Upper lobe of left lung (tissue), 6 donors: ENCODE measurements around the gene FOXA2. TPM values are rescaled to one million over a fixed set of nuclear protein-coding genes. Genes with fewer than 3 reads are reported as not detected.
A peak's percentile ranks its signal among the peaks of the same experiment; 100 is the strongest.

Experiments used
- ATAC-seq, 2 donors: fragments of 200-7000 bp; cut with Tn5 transposase; one replicate each; pipeline ENCODE4 v1.9.1; 2022; ENCODE audit warnings: mild to moderate bottlenecking in 2 of 2, moderate library complexity in 2 of 2; ENCODE audit not compliant: low FRiP score in 2 of 2
- DNase-seq, 2 donors: peaks; one replicate each; pipeline ENCODE4 v3.0.0-alpha.2; 2019 to 2020
- H3K27ac ChIP-seq, 4 donors: fragments of 200-600 bp; sonication (generic); one replicate each; pipeline ENCODE4 v1.5.1; 2016 to 2019
- H3K27me3 ChIP-seq, 4 donors: fragments of 200-600 bp; sonication (generic); one replicate each; pipeline ENCODE4 v1.5.1; 2017 to 2019
- H3K36me3 ChIP-seq, 4 donors: fragments of 200-600 bp; sonication (generic); one replicate each; pipeline ENCODE4 v1.5.1; 2016 to 2019
- H3K4me1 ChIP-seq, 4 donors: fragments of 200-600 bp; sonication (generic); one replicate each; pipeline ENCODE4 v1.5.1; 2018 to 2019
- H3K4me3 ChIP-seq, 4 donors: fragments of 200-600 bp; sonication (generic); one replicate each; pipeline ENCODE4 v1.5.1; 2017 to 2019; ENCODE audit warnings: mild to moderate bottlenecking in 2 of 4, moderate library complexity in 1 of 4
- H3K9me3 ChIP-seq, 4 donors: fragments of 200-600 bp; sonication (generic); one replicate each; pipeline ENCODE4 v1.5.1; 2018 to 2019
- EP300 ChIP-seq, 4 donors: sonication (generic); formaldehyde crosslinking; IDR thresholded peaks; one replicate each; pipeline ENCODE4 v1.5.1; 2017; ENCODE audit warnings: antibody characterized with exemption in 4 of 4, control low read depth in 2 of 4
- POLR2A ChIP-seq, 4 donors: fragments of 450-650 bp; IDR thresholded peaks; one replicate each; pipeline ENCODE4 v1.5.1; 2016 to 2017; ENCODE audit warnings: antibody characterized with exemption in 4 of 4, mild to moderate bottlenecking in 2 of 4
- POLR2AphosphoS5 ChIP-seq, 2 donors: sonication (generic); formaldehyde crosslinking; IDR thresholded peaks; one replicate each; pipeline ENCODE4 v1.5.1; 2017; ENCODE audit warnings: antibody characterized with exemption in 2 of 2
- WGBS, 2 donors: methylation state at CpG; one replicate each; pipeline ENCODE4 v1.1.5; 2017 to 2018; 5-methylcytosine and 5-hydroxymethylcytosine counted together
- total RNA-seq, 6 donors: library from RNA; depleted of rRNA in 4 of 6; stranded (reverse); fragments of >200 nt in 4 of 6; gene quantifications; one replicate each; pipeline versions ENCODE4 v1.1.0 to v1.2.1, GENCODE V29; 2016 to 2021
- TF ChIP-seq, protein P1 (sequence below), 6 experiments: fragments of 450-650 bp in 4 of 6; fragments of 200-600 bp in 2 of 6; sonication (generic) in 2 of 6; IDR thresholded peaks; one replicate each; pipeline ENCODE4 v1.5.1; 2016 to 2019; ENCODE audit warnings: antibody characterized with exemption in 6 of 6
- donor health status: DM: no; HTN: no; CAD: no; lungs with moderate emphysema.
- donor health status: DM: no; HTN: yes; CAD: no; lungs with severe emphysema.

Gene FOXA2
- total RNA-seq, 6 donors from 2014 or later, result 23.2 to 80.6 (median 44.3) TPM

DNA sequence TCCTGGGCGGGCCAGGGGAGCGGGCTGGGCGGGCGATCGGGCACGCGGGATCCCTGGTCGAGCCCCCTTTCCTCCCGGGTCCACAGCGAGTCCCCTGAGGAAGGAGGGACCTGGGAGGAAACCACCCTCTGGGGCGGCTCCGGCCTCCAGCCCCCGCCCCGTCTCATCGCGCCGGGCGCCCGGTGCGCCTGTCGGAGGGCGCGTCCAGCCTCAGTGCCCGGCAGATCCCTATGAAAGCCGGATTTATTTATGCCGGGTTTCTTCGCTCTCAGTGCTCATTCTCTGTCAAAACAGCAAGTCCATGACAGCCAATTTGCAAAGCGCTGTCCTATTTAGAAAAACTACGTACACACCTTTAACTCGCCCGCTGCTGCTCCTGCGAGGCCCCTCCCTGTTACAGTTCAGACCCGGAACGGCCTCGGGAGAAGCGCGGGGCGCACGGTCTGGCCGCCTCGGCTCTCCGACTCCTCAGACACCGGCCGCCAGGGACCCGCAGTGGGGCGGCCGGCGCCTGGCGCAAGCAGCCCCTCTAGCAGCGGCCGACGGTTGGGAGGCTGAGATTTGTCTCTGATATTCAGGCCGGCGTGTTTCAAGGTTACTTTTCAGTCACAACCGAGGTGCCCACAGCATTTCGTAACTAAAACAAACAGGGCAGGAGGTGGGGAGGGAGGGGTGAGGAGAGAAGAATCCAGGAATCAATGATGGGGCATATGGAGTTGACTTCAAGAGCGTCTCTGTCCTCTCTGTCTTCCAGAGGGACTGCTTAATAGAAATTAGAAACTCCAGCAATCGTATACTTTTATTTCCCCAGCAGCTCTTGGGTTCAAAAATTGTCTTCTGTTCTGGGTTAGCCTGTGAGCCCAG lies 782 bp upstream of the FOXA2 start:
- 4 to 5% methylated on average over 14 to 54 of the region's 58 CpGs for WGBS, 2 donors
- Histone ChIP-seq H3K4me3 (peak overlapping the region; percentile 2 to 53 (median 45)), H3K27ac (peak overlapping the region; percentile 77 to 91 (median 88)), H3K27me3 (peaks cover 0 to 42% (median 22%) of the 10 kb centered on the region in 4 donors), H3K9me3 (no peaks in the 10 kb centered on the region), H3K36me3 (no peaks in the 10 kb centered on the region), H3K4me1 (peaks cover 15 to 44% (median 20%) of the 10 kb centered on the region in 4 donors)
- peak in 2 of 4 donors; percentile 55 to 69 for TF ChIP-seq POLR2A (IDR thresholded peaks at IDR 0.05)
- TF ChIP-seq, protein P1, sequence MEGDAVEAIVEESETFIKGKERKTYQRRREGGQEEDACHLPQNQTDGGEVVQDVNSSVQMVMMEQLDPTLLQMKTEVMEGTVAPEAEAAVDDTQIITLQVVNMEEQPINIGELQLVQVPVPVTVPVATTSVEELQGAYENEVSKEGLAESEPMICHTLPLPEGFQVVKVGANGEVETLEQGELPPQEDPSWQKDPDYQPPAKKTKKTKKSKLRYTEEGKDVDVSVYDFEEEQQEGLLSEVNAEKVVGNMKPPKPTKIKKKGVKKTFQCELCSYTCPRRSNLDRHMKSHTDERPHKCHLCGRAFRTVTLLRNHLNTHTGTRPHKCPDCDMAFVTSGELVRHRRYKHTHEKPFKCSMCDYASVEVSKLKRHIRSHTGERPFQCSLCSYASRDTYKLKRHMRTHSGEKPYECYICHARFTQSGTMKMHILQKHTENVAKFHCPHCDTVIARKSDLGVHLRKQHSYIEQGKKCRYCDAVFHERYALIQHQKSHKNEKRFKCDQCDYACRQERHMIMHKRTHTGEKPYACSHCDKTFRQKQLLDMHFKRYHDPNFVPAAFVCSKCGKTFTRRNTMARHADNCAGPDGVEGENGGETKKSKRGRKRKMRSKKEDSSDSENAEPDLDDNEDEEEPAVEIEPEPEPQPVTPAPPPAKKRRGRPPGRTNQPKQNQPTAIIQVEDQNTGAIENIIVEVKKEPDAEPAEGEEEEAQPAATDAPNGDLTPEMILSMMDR (IDR thresholded peaks at IDR 0.05), result peak in 1 of 6 experiments; percentile 12
- TF ChIP-seq POLR2AphosphoS5 (IDR thresholded peaks at IDR 0.05), result no peak
- ATAC-seq (peak; percentile 50 to 69), DNase-seq (peak; percentile 41 to 87)

GRCh38 chr20:22583773-22584521 lies 425 bp downstream of the FOXA2 start:
- DNase-seq (peak; percentile 72 to 83), ATAC-seq (peak; percentile 49 to 87)
- peaks cover 0 to 42% (median 24%) of the 10 kb centered on the region in 4 donors for H3K27me3 ChIP-seq
- H3K36me3 ChIP-seq, result no peaks in the 10 kb centered on the region
- no peak for TF ChIP-seq EP300 (IDR thresholded peaks at IDR 0.05)
- TF ChIP-seq POLR2A (IDR thresholded peaks at IDR 0.05), result peak in 3 of 4 donors; percentile 9 to 42 (median 35)
- TF ChIP-seq, protein P1 (IDR thresholded peaks at IDR 0.05), result no peak
- TF ChIP-seq POLR2AphosphoS5 (IDR thresholded peaks at IDR 0.05), result peak in 1 of 2 donors; percentile 78
- H3K27ac ChIP-seq, result peak overlapping the region; percentile 76 to 91 (median 83)
- H3K4me3 ChIP-seq, result peak overlapping the region in 3 of 4 donors; percentile 42 to 53 (median 48)
- WGBS, 2 donors, result 1 to 2% methylated on average over 29 to 31 of the region's 41 CpGs
- peaks cover 15 to 50% (median 23%) of the 10 kb centered on the region in 4 donors for H3K4me1 ChIP-seq
- no peaks in the 10 kb centered on the region for H3K9me3 ChIP-seq

GRCh38 chr20:22582964-22583772 lies 1.2 kb downstream of the FOXA2 start:
- TF ChIP-seq POLR2AphosphoS5 (IDR thresholded peaks at IDR 0.05) (no peak), EP300 (IDR thresholded peaks at IDR 0.05) (no peak), POLR2A (IDR thresholded peaks at IDR 0.05) (no peak)
- TF ChIP-seq, protein P1 (IDR thresholded peaks at IDR 0.05), result no peak
- Histone ChIP-seq H3K36me3 (no peaks in the 10 kb centered on the region), H3K27ac (peak overlapping the region; percentile 76 to 91 (median 83)), H3K27me3 (peaks cover 0 to 48% (median 24%) of the 10 kb centered on the region in 4 donors), H3K4me3 (peak overlapping the region; percentile 18 to 53 (median 45)), H3K4me1 (peaks cover 15 to 58% (median 24%) of the 10 kb centered on the region in 4 donors), H3K9me3 (no peaks in the 10 kb centered on the region)
- peak in 1 of 2 donors; percentile 86 for DNase-seq
- ATAC-seq, result no peak
- WGBS, 2 donors, result 1 to 5% methylated on average over 25 to 48 of the region's 66 CpGs

GRCh38 chr20:22582386-22582963 lies 1.9 kb downstream of the FOXA2 start:
- H3K27ac ChIP-seq, result peak overlapping the region; percentile 76 to 91 (median 83)
- peaks cover 15 to 65% (median 26%) of the 10 kb centered on the region in 4 donors for H3K4me1 ChIP-seq
- H3K4me3 ChIP-seq, result peak overlapping the region; percentile 18 to 53 (median 45)
- no peaks in the 10 kb centered on the region for H3K9me3 ChIP-seq
- 2 to 9% methylated on average over 14 to 36 of the region's 54 CpGs for WGBS, 2 donors
- no peak for ATAC-seq
- no peak for DNase-seq
- TF ChIP-seq POLR2A (IDR thresholded peaks at IDR 0.05) (peak in 1 of 4 donors; percentile 9), EP300 (IDR thresholded peaks at IDR 0.05) (no peak), POLR2AphosphoS5 (IDR thresholded peaks at IDR 0.05) (no peak)
- TF ChIP-seq, protein P1 (IDR thresholded peaks at IDR 0.05), result no peak
- peaks cover 0 to 55% (median 24%) of the 10 kb centered on the region in 4 donors for H3K27me3 ChIP-seq
- no peaks in the 10 kb centered on the region for H3K36me3 ChIP-seq
